ENCODE measurements around the gene CCDC182.

The CCDC182 gene

DNA sequence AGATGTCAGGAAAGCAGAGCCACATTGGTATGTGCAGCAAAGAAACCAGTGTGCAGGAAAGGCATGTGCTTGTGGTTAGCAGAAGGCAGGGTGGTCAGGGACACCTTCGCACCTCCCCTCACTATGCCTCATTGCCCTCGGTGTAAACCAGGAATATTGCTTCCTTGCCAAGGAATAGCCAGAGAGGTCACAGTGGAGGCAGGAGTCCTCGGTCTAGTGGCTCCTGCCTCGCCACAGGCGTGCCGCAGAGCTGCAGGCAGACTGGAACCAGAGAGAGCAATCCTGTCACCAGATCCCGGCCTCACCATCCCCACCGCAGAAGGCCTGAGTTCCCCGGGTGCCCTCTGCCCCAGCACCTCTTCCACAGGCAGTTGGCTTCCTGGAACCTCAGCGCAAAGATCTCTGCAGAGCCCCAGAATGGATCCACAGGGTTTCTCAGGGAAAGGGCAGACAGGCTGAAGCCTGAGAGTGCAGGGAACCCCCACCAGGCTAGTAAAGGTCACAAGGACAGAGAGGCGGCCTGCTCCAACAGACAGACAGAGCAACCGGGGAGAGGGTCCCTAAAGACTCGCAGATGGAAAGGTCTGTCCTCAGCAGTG is 21.6 kb downstream of the CCDC182 start:
- Histone ChIP-seq H3K27ac (ENCODE audit: poor library complexity, severe bottlenecking) (no peak overlapping the region), H3K4me1 (ENCODE audit: insufficient read depth, poor library complexity, severe bottlenecking) (no peaks in the 10 kb centered on the region), H3K4me3 (ENCODE audit: severe bottlenecking) (no peak overlapping the region), H3K9me3 (ENCODE audit: severe bottlenecking) (no peaks in the 10 kb centered on the region), H3K27me3 (ENCODE audit: insufficient read depth, poor library complexity, severe bottlenecking) (peaks cover 6% of the 10 kb centered on the region), H3K36me3 (ENCODE audit: low read depth) (no peaks in the 10 kb centered on the region)
- ATAC-seq (ENCODE audit: low read depth) (no peak), DNase-seq (ENCODE audit: low spot score) (no peak)
- no peak for TF ChIP-seq CTCF (IDR thresholded peaks at IDR 0.05; ENCODE audit: poor library complexity, severe bottlenecking)

- ATAC-seq (ENCODE audit: low read depth) (no peak), DNase-seq (ENCODE audit: low spot score) (no peak)
- H3K36me3 ChIP-seq (ENCODE audit: low read depth), result no peaks in the 10 kb centered on the region
- H3K27me3 ChIP-seq (ENCODE audit: insufficient read depth, poor library complexity, severe bottlenecking), result peaks cover 15% of the 10 kb centered on the region
- TF ChIP-seq CTCF (IDR thresholded peaks at IDR 0.05; ENCODE audit: poor library complexity, severe bottlenecking), result no peak
- no peaks in the 10 kb centered on the region for H3K4me1 ChIP-seq (ENCODE audit: insufficient read depth, poor library complexity, severe bottlenecking)
- H3K4me3 ChIP-seq (ENCODE audit: severe bottlenecking), result no peak overlapping the region
- H3K27ac ChIP-seq (ENCODE audit: poor library complexity, severe bottlenecking), result no peak overlapping the region
- no peaks in the 10 kb centered on the region for H3K9me3 ChIP-seq (ENCODE audit: severe bottlenecking)
Observed at GRCh38 chr17:57722704-57723043, 22.4 kb downstream of the CCDC182 start.

- ATAC-seq (ENCODE audit: low read depth), result no peak
- Histone ChIP-seq H3K36me3 (ENCODE audit: low read depth) (no peaks in the 10 kb centered on the region), H3K4me3 (ENCODE audit: severe bottlenecking) (no peak overlapping the region), H3K9me3 (ENCODE audit: severe bottlenecking) (no peaks in the 10 kb centered on the region), H3K27me3 (ENCODE audit: insufficient read depth, poor library complexity, severe bottlenecking) (peaks cover 16% of the 10 kb centered on the region), H3K27ac (ENCODE audit: poor library complexity, severe bottlenecking) (no peak overlapping the region), H3K4me1 (ENCODE audit: insufficient read depth, poor library complexity, severe bottlenecking) (no peaks in the 10 kb centered on the region)
- DNase-seq (ENCODE audit: low spot score), result no peak
- no peak for TF ChIP-seq CTCF (IDR thresholded peaks at IDR 0.05; ENCODE audit: poor library complexity, severe bottlenecking)
Observed at GRCh38 chr17:57721967-57722703, 23.0 kb downstream of the CCDC182 start.

DNA sequence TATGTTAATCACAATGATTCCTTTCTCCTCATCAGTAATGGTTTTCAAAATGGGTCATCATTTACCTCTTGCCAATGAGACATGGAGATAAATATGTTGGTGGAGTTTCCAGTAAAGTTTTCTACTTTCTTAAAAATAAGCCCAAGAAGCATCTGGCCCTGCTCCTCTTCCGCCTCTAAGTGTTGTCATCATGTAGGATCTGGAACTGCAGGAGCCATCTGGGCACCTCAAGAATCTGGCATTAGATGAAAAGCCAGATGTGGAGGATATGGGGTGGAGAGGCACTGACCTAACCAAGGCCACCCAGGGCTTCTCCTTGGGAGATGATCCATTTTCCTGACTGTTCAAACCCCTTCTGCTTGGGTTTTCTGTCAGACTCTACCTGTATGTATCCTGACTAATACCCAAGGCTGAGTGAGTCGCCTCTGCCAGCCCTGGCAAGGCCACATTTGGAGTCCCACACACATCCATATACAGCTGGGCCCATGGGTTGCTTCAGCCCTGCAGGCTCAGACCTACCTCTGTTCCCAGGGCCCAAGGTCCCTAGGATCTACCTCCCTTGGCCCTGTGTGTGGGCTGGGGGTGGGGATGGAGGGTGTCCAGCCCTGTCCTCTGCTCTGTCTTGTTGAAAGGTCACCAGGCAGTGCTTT is 24.6 kb downstream of the CCDC182 start:
- H3K4me3 ChIP-seq (ENCODE audit: severe bottlenecking), result no peak overlapping the region
- no peak overlapping the region for H3K27ac ChIP-seq (ENCODE audit: poor library complexity, severe bottlenecking)
- no peaks in the 10 kb centered on the region for H3K9me3 ChIP-seq (ENCODE audit: severe bottlenecking)
- peaks cover 19% of the 10 kb centered on the region for H3K27me3 ChIP-seq (ENCODE audit: insufficient read depth, poor library complexity, severe bottlenecking)
- no peaks in the 10 kb centered on the region for H3K36me3 ChIP-seq (ENCODE audit: low read depth)
- H3K4me1 ChIP-seq (ENCODE audit: insufficient read depth, poor library complexity, severe bottlenecking), result no peaks in the 10 kb centered on the region
- DNase-seq (ENCODE audit: low spot score), result no peak
- no peak for TF ChIP-seq CTCF (IDR thresholded peaks at IDR 0.05; ENCODE audit: poor library complexity, severe bottlenecking)
- ATAC-seq (ENCODE audit: low read depth), result peak; percentile 50; the same call in 1 of the 3 replicates

Measured in RWPE2 (cell line).